Mucosa of rectum (tissue), 2 donors: Measurements from ENCODE around the gene ARSB.
A peak's percentile ranks its signal among the peaks of the same experiment; 100 is the strongest.
"Not testable (repeated sequence)": the region's sequence is repeated elsewhere in the genome, so short reads cannot be mapped to it uniquely, and the experiment has no call there.

ENCODE experiments used
- H3K27ac ChIP-seq, 2 donors: one replicate each; pipeline ENCODE4 v1.7.0; 2013; ENCODE audit warnings: inconsistent platforms in 2 of 2, low read depth in 2 of 2, low read length in 2 of 2
- H3K27me3 ChIP-seq, 2 donors: one replicate each; pipeline ENCODE4 v1.7.0; 2013; ENCODE audit warnings: low read length in 2 of 2; ENCODE audit not compliant: control insufficient read depth in 2 of 2, insufficient read depth in 2 of 2
- H3K36me3 ChIP-seq, 2 donors: one replicate each; pipeline ENCODE4 v1.7.0; 2013; ENCODE audit warnings: low read length in 2 of 2; ENCODE audit not compliant: control insufficient read depth in 2 of 2, insufficient read depth in 2 of 2
- H3K4me1 ChIP-seq, 2 donors: one replicate each; pipeline ENCODE4 v1.7.0; 2013; ENCODE audit warnings: low read length in 2 of 2, mild to moderate bottlenecking in 1 of 2; ENCODE audit not compliant: control insufficient read depth in 2 of 2, insufficient read depth in 2 of 2
- H3K4me3 ChIP-seq, 2 donors: one replicate each; pipeline ENCODE4 v1.7.0; 2013; ENCODE audit warnings: low read length in 2 of 2
- H3K9ac ChIP-seq, 2 donors: one replicate each; pipeline ENCODE4 v1.7.0; 2013; ENCODE audit warnings: low read length in 2 of 2, low read depth in 1 of 2, mild to moderate bottlenecking in 1 of 2
- H3K9me3 ChIP-seq, 2 donors: one replicate each; pipeline ENCODE4 v1.7.0; 2013; ENCODE audit warnings: low read length in 2 of 2; ENCODE audit not compliant: control insufficient read depth in 2 of 2
- donor health status: healthy.
- donor health status: Normal muscosa, but diverticular disease.

Gene ARSB

GRCh38 chr5:78997090-78997489, 12.0 kb upstream of the ARSB start:
- Histone ChIP-seq H3K27me3 (no peaks in the 10 kb centered on the region), H3K4me1 (peaks cover 0 to 2% of the 10 kb centered on the region in 2 donors), H3K4me3 (no peak overlapping the region), H3K36me3 (no peaks in the 10 kb centered on the region), H3K9ac (no peak overlapping the region), H3K27ac (no peak overlapping the region), H3K9me3 (no peaks in the 10 kb centered on the region)

GRCh38 chr5:78995521-78996007, 10.5 kb upstream of the ARSB start:
- no peaks in the 10 kb centered on the region for H3K27me3 ChIP-seq
- H3K4me1 ChIP-seq, result no peaks in the 10 kb centered on the region
- H3K4me3 ChIP-seq, result no peak overlapping the region
- H3K9me3 ChIP-seq, result no peaks in the 10 kb centered on the region
- H3K36me3 ChIP-seq, result no peaks in the 10 kb centered on the region
- H3K9ac ChIP-seq, result no peak overlapping the region
- H3K27ac ChIP-seq, result no peak overlapping the region

DNA sequence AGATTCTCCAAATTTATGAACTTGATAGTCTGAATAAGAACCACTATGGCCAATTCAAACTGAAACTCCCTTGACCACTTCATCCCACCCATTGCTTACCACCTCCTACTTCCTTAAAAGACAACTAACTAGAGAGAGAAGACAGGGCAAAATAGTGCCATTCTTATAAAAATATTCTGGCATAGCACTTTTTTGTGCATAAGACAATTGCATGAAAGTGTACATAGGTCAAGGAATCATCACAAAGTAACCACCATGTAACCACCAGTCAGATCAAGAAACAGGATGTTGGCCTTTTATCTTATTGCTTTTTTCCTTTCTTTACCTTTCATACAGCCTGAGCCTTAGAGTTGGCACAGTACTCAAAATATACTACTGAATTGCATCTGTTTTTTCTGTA, 8.1 kb upstream of the ARSB start:
- H3K9me3 ChIP-seq, result no peaks in the 10 kb centered on the region
- no peaks in the 10 kb centered on the region for H3K27me3 ChIP-seq
- no peak overlapping the region for H3K9ac ChIP-seq
- no peak overlapping the region for H3K27ac ChIP-seq
- no peaks in the 10 kb centered on the region for H3K36me3 ChIP-seq
- no peak overlapping the region for H3K4me3 ChIP-seq
- H3K4me1 ChIP-seq, result no peaks in the 10 kb centered on the region

- Histone ChIP-seq H3K27me3 (no peaks in the 10 kb centered on the region), H3K4me1 (no peaks in the 10 kb centered on the region), H3K27ac (no peak overlapping the region), H3K9me3 (no peaks in the 10 kb centered on the region), H3K36me3 (no peaks in the 10 kb centered on the region), H3K9ac (no peak overlapping the region), H3K4me3 (no peak overlapping the region)
Observed at GRCh38 chr5:78992146-78992545, 7.0 kb upstream of the ARSB start.

GRCh38 chr5:78989080-78989479, 4.0 kb upstream of the ARSB start:
- H3K27ac ChIP-seq, result no peak overlapping the region
- H3K36me3 ChIP-seq, result no peaks in the 10 kb centered on the region
- no peak overlapping the region for H3K4me3 ChIP-seq
- H3K9me3 ChIP-seq, result no peaks in the 10 kb centered on the region
- no peak overlapping the region for H3K9ac ChIP-seq
- no peaks in the 10 kb centered on the region for H3K27me3 ChIP-seq
- H3K4me1 ChIP-seq, result peaks cover 3 to 6% of the 10 kb centered on the region in 2 donors

DNA sequence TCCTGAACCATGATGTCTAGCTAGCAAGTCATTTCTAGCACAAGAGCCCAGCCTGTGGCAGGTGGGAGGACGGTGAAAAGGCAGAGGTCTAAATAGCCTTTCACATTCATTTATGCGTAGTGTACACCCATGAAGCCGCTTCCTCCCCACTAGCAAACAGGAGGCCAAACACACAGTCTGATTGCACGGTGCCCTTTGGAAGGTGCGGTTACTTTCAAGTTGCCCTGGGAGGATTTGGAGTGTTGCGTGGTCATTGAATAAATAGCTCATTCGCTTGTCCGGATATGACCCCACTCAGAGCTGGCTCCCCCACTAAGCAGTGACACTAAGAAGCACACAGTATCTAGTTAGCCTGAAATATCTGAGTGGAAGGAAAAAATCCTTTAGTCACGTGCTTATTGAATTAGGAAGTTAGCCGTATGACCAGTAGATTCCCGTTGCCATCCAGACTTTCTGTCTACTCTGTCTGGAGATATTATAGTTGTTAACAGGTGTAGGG, 664 bp upstream of the ARSB start:
- peak overlapping the region; percentile 80 to 89 for H3K4me3 ChIP-seq
- peak overlapping the region; percentile 47 to 86 for H3K9ac ChIP-seq
- peak overlapping the region; percentile 93 to 96 for H3K27ac ChIP-seq
- peaks cover 15 to 16% of the 10 kb centered on the region in 2 donors for H3K4me1 ChIP-seq
- no peaks in the 10 kb centered on the region for H3K36me3 ChIP-seq
- H3K9me3 ChIP-seq, result no peaks in the 10 kb centered on the region
- no peaks in the 10 kb centered on the region for H3K27me3 ChIP-seq

GRCh38 chr5:78984439-78985115, 533 bp downstream of the ARSB start:
- H3K9ac ChIP-seq, result peak overlapping the region; percentile 80 to 86
- peaks cover 15 to 17% of the 10 kb centered on the region in 2 donors for H3K4me1 ChIP-seq
- no peaks in the 10 kb centered on the region for H3K9me3 ChIP-seq
- no peaks in the 10 kb centered on the region for H3K36me3 ChIP-seq
- H3K4me3 ChIP-seq, result peak overlapping the region; percentile 80 to 89
- peak overlapping the region; percentile 93 to 96 for H3K27ac ChIP-seq
- H3K27me3 ChIP-seq, result no peaks in the 10 kb centered on the region

DNA sequence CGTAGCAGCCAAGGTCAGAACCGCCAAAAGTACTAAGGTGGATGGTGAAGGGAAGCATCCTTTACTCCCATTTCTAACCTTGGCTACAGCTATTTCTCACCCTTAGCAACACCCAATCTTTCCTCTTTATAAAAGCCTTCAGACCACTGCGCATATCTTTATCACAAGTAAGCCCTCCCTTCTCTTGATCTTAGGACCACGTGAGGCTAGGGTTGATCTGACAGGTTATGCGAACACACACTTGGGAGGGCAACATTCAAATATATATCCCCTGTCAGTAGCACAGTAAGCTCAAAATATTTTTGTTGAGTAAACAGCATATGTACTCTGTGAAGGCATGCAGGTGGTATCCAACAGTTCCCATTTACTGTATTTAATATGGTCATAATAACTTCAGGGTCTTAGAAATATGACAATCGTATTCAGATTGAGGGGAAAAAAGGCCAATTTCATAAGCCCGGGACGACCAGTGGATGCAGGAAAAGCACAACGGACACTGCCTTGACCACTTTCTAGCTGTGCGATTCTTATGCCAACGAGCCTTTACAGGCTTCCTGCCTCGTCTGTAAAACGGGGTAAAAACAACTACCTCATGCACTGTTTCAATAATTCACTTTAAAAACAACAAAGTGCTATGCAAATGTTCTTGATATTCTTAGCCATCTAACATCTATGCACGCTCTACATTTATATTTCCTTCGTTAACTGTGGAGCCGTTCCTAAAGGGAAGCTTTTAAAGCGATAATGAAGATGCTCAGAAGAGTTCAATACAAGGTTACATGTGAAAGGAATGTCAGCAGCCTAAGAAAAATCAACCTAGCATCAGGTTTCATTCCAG, 1.3 kb downstream of the ARSB start:
- peaks cover 15 to 18% of the 10 kb centered on the region in 2 donors for H3K4me1 ChIP-seq
- peak overlapping the region; percentile 80 to 89 for H3K4me3 ChIP-seq
- H3K27ac ChIP-seq, result peak overlapping the region; percentile 93 to 96
- no peaks in the 10 kb centered on the region for H3K36me3 ChIP-seq
- H3K9me3 ChIP-seq, result no peaks in the 10 kb centered on the region
- peak overlapping the region; percentile 80 to 86 for H3K9ac ChIP-seq
- H3K27me3 ChIP-seq, result no peaks in the 10 kb centered on the region

- Histone ChIP-seq H3K4me1 (peaks cover 15 to 18% of the 10 kb centered on the region in 2 donors), H3K27ac (peak overlapping the region in 1 of 2 donors; percentile 14), H3K4me3 (peak overlapping the region in 1 of 2 donors; percentile 89)
- H3K36me3 ChIP-seq, H3K27me3 ChIP-seq, H3K9ac ChIP-seq, H3K9me3 ChIP-seq: not testable (repeated sequence)
Observed at GRCh38 chr5:78983194-78983593, 1.9 kb downstream of the ARSB start.

GRCh38 chr5:78979909-78980308, 5.2 kb downstream of the ARSB start:
- no peak overlapping the region for H3K4me3 ChIP-seq
- H3K9ac ChIP-seq, result no peak overlapping the region
- peaks cover 17 to 18% of the 10 kb centered on the region in 2 donors for H3K4me1 ChIP-seq
- no peak overlapping the region for H3K27ac ChIP-seq
- no peaks in the 10 kb centered on the region for H3K9me3 ChIP-seq
- no peaks in the 10 kb centered on the region for H3K36me3 ChIP-seq
- no peaks in the 10 kb centered on the region for H3K27me3 ChIP-seq
